Hypothalamus (tissue), 51 donors: ENCODE measurements around the gene TSPY9.
"Not testable (repeated sequence)": the region's sequence is repeated elsewhere in the genome, so short reads cannot be mapped to it uniquely, and the experiment has no call there.

Source experiments
- DNase-seq, 51 donors: peaks; one replicate each; lab custom pipeline; 2025; lab: John Stamatoyannopoulos, UW

The TSPY9 gene, protein sequence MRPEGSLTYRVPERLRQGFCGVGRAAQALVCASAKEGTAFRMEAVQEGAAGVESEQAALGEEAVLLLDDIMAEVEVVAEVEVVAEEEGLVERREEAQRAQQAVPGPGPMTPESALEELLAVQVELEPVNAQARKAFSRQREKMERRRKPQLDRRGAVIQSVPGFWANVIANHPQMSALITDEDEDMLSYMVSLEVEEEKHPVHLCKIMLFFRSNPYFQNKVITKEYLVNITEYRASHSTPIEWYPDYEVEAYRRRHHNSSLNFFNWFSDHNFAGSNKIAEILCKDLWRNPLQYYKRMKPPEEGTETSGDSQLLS

DNA sequence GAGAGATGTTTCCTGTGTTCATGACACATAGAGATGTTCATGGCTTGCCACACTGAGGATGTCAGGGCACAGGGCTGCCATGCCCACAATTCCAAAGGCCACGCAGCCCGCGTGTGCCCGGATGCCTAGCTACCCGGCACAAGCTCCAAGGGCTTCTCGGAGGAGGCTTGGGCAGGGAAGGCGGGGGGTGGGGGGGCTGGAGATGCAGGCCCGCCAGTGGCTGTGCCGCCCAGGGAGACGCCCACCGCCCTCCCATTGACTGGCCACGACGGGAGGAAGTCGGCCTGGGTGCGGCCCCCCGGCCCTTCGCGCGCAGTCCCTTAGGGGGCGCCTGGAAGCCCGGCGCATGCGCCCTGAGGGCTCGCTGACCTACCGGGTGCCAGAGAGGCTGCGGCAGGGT is at the start of gene TSPY9:
TSPY9 (plus strand) TSS at position 301 of the 400 bp plus-strand sequence; CDS start at position 347, 46 bp downstream.
- DNase-seq: not testable (repeated sequence)

DNA sequence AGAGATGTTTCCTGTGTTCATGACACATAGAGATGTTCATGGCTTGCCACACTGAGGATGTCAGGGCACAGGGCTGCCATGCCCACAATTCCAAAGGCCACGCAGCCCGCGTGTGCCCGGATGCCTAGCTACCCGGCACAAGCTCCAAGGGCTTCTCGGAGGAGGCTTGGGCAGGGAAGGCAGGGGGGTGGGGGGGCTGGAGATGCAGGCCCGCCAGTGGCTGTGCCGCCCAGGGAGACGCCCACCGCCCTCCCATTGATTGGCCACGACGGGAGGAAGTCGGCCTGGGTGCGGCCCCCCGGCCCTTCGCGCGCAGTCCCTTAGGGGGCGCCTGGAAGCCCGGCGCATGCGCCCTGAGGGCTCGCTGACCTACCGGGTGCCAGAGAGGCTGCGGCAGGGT is 20.4 kb upstream of the TSPY9 start, which contains the start of gene TSPY1:
TSPY1 (plus strand) TSS at position 301 of the 400 bp plus-strand sequence; CDS start at position 347, 46 bp downstream.
- DNase-seq: not testable (repeated sequence)

DNA sequence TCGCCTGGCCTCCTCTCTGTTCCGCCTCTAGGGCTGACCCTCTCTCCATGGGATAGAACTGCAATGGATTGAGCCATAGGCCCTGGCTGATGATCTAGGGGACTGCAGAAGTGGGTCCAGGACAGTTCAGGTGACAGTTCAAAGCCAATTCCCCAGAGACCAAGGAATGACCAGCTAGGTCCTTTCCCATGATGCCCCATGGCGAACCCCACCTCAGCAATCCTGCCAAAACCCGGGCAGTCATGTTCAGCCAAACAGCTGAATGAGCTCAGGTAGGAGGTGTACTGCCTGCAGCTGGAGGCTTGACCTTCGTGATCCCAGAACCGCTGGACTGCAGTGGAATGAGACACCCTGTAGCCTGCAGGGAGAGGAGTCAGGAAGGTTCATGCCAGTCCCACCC is 17.3 kb downstream of the TSPY9 start:
- DNase-seq: not testable (repeated sequence)

- peak in 2 of 51 donors; percentile 0 for DNase-seq
These were observed 29.2 kb downstream of the TSPY9 start for GRCh38 chrY:9516287-9516686.

- not testable (repeated sequence) for DNase-seq
These were observed 40.5 kb downstream of the TSPY9 start, which contains the start of gene TSPY10 for GRCh38 chrY:9527580-9527979. TSPY10 (plus strand) TSS chrY:9527880; CDS start chrY:9527926, 46 bp downstream.
